ENCODE data around the gene ARID3C.

DNA sequence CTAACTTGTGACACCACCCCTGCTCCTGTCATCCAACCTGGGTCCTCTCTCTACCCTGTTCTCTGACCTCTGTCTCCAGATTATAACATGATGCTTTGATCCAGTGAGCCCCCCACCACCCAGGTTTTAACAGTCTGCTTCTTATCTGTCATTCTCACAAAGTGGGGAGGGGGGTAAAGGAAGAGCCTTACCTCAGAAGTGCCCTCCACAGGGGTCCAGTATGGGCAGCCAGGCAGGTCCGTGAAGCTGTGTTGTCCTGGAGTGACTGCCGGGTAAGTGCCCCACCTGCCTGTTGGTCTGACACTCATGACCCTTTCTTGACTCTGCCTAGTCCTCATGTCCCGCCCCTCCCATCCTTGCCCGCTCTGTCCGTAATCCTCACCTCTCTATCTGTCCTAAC, 26.5 kb upstream of the ARID3C start:
- TF ChIP-seq POLR2A (IDR thresholded peaks at IDR 0.05), result no peak
- TF ChIP-seq, protein P1, sequence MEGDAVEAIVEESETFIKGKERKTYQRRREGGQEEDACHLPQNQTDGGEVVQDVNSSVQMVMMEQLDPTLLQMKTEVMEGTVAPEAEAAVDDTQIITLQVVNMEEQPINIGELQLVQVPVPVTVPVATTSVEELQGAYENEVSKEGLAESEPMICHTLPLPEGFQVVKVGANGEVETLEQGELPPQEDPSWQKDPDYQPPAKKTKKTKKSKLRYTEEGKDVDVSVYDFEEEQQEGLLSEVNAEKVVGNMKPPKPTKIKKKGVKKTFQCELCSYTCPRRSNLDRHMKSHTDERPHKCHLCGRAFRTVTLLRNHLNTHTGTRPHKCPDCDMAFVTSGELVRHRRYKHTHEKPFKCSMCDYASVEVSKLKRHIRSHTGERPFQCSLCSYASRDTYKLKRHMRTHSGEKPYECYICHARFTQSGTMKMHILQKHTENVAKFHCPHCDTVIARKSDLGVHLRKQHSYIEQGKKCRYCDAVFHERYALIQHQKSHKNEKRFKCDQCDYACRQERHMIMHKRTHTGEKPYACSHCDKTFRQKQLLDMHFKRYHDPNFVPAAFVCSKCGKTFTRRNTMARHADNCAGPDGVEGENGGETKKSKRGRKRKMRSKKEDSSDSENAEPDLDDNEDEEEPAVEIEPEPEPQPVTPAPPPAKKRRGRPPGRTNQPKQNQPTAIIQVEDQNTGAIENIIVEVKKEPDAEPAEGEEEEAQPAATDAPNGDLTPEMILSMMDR (IDR thresholded peaks at IDR 0.05), result no peak

Data from vagina (tissue), 2 donors.